Activated CD4-positive, alpha-beta T cell treated with anti-CD3 and anti-CD28 coated beads for 1 hour (primary cell): ENCODE results near the gene SLC25A24.

Source experiments
- DNase-seq: peaks from one replicate; pipeline ENCODE4 v3.0.0-alpha.2; 2020

Gene SLC25A24

GRCh38 chr1:108096089-108096488 is 104.1 kb downstream of the SLC25A24 start:
- no peak for DNase-seq

- DNase-seq, result no peak
Observed at GRCh38 chr1:108089477-108089876, 110.7 kb downstream of the SLC25A24 start.

- no peak for DNase-seq
Observed at GRCh38 chr1:108085628-108086027, 114.5 kb downstream of the SLC25A24 start.

GRCh38 chr1:108084866-108085477 is 115.2 kb downstream of the SLC25A24 start:
- DNase-seq, result no peak
